Thoracic aorta (tissue), 2 donors: Measurements from ENCODE around the gene ATP6V0D1. TPM values are rescaled to one million over a fixed set of nuclear protein-coding genes. Genes with fewer than 3 reads are reported as not detected.

Source experiments
- ATAC-seq: fragments of 150-250 bp; one replicate; pipeline ENCODE4 v1.8.0; 2017; ENCODE audit warnings: low read depth; ENCODE audit not compliant: insufficient number of reproducible peaks, low FRiP score
- DNase-seq: peaks from one replicate; pipeline ENCODE4 v3.0.0-alpha.2; 2020; ENCODE audit warnings: low spot score
- H3K27ac ChIP-seq, 2 donors: fragments of 200-600 bp; sonication (generic); 1 replicate in 1 of 2; 2 replicates in 1 of 2; pipeline ENCODE4 v1.5.1; 2016; ENCODE audit warnings: mild to moderate bottlenecking in 2 of 2, moderate library complexity in 2 of 2
- H3K27me3 ChIP-seq: fragments of 200-600 bp; sonication (generic); replicated peaks from 2 replicates; pipeline ENCODE4 v1.6.0; 2016; ENCODE audit warnings: mild to moderate bottlenecking; ENCODE audit not compliant: insufficient read depth
- H3K36me3 ChIP-seq: fragments of 200-600 bp; sonication (generic); one replicate; pipeline ENCODE4 v1.5.1; 2016
- H3K4me1 ChIP-seq, 2 donors: fragments of 200-600 bp; sonication (generic); 1 replicate in 1 of 2; 2 replicates in 1 of 2; pipeline versions ENCODE4 v1.5.1 to v1.6.0; 2016; ENCODE audit warnings: low read depth in 2 of 2, mild to moderate bottlenecking in 1 of 2; ENCODE audit not compliant: control insufficient read depth in 1 of 2
- H3K4me3 ChIP-seq: fragments of 200-600 bp; sonication (generic); 2 replicates; pipeline ENCODE4 v1.5.1; 2016; ENCODE audit warnings: mild to moderate bottlenecking
- H3K9me3 ChIP-seq: fragments of 200-600 bp; sonication (generic); 2 replicates; pipeline ENCODE4 v1.5.1; 2016
- CTCF ChIP-seq: fragments of 200-600 bp; sonication (generic); IDR thresholded peaks from one replicate; pipeline ENCODE4 v1.5.1; 2019; ENCODE audit warnings: antibody characterized with exemption
- total RNA-seq, 2 donors: library from RNA; depleted of rRNA; stranded (reverse); fragments of >200 nt; gene quantifications; one replicate each; pipeline versions ENCODE4 v1.1.0 to v1.2.3, GENCODE V29; 2016

The ATP6V0D1 gene
- total RNA-seq, 2 donors from 2014 or later, result 68.6 to 72.7 TPM

- no peak overlapping the region for H3K27ac ChIP-seq
- no peak for ATAC-seq
- H3K4me1 ChIP-seq, result peaks cover 34 to 66% of the 10 kb centered on the region in 2 donors
These were observed 19.2 kb downstream of the ATP6V0D1 start for GRCh38 chr16:67461600-67462278.

GRCh38 chr16:67460961-67461360 lies 20.0 kb downstream of the ATP6V0D1 start:
- H3K36me3 ChIP-seq, result no peaks in the 10 kb centered on the region
- no peak for DNase-seq
- no peak for ATAC-seq
- no peak overlapping the region for H3K27ac ChIP-seq
- H3K27me3 ChIP-seq, result no peaks in the 10 kb centered on the region
- H3K9me3 ChIP-seq, result no peaks in the 10 kb centered on the region
- H3K4me3 ChIP-seq, result no peak overlapping the region
- peaks cover 36 to 73% of the 10 kb centered on the region in 2 donors for H3K4me1 ChIP-seq
- no peak for TF ChIP-seq CTCF

More at GRCh38 chr16:67461600-67462278, 19.2 kb downstream of the ATP6V0D1 start:
- no peak overlapping the region for H3K4me3 ChIP-seq
- H3K36me3 ChIP-seq, result no peaks in the 10 kb centered on the region
- H3K27me3 ChIP-seq, result no peaks in the 10 kb centered on the region
- TF ChIP-seq CTCF, result no peak
- no peaks in the 10 kb centered on the region for H3K9me3 ChIP-seq
- no peak for DNase-seq

GRCh38 chr16:67460168-67460567 lies 20.8 kb downstream of the ATP6V0D1 start:
- Histone ChIP-seq H3K36me3 (no peaks in the 10 kb centered on the region), H3K27ac (peak overlapping the region; percentile 40 to 77), H3K27me3 (no peaks in the 10 kb centered on the region), H3K4me1 (peaks cover 32 to 70% of the 10 kb centered on the region in 2 donors), H3K9me3 (no peaks in the 10 kb centered on the region), H3K4me3 (no peak overlapping the region)
- ATAC-seq (no peak), DNase-seq (no peak)
- no peak for TF ChIP-seq CTCF

- Histone ChIP-seq H3K9me3 (no peaks in the 10 kb centered on the region), H3K36me3 (no peaks in the 10 kb centered on the region), H3K4me3 (no peak overlapping the region), H3K4me1 (peaks cover 32 to 66% of the 10 kb centered on the region in 2 donors), H3K27me3 (no peaks in the 10 kb centered on the region), H3K27ac (peak overlapping the region; percentile 40 to 77)
- ATAC-seq (no peak), DNase-seq (no peak)
- no peak for TF ChIP-seq CTCF
These were observed 21.2 kb downstream of the ATP6V0D1 start for GRCh38 chr16:67459861-67460150.

- H3K27ac ChIP-seq, result peak overlapping the region; percentile 40 to 77
- no peaks in the 10 kb centered on the region for H3K27me3 ChIP-seq
- DNase-seq, result no peak
- no peaks in the 10 kb centered on the region for H3K36me3 ChIP-seq
- H3K4me1 ChIP-seq, result peaks cover 32 to 64% of the 10 kb centered on the region in 2 donors
- ATAC-seq, result peak; percentile 29
- H3K9me3 ChIP-seq, result no peaks in the 10 kb centered on the region
- TF ChIP-seq CTCF, result no peak
- no peak overlapping the region for H3K4me3 ChIP-seq
These were observed 21.7 kb downstream of the ATP6V0D1 start for GRCh38 chr16:67459066-67459860.
